Astrocyte (in vitro differentiated cells and primary cell): ENCODE data around the gene XXYLT1. TPM values are rescaled to one million over a fixed set of nuclear protein-coding genes. Genes with fewer than 3 reads are reported as not detected.
A peak's percentile ranks its signal among the peaks of the same experiment; 100 is the strongest.

Experiments
- DNase-seq: peaks from one replicate; pipeline ENCODE4 v3.0.0-alpha.2; 2010; ENCODE audit warnings: low read depth
- FAIRE-seq: peaks from 2 replicates; lab custom pipeline; 2011; peaks lifted over from hg19 to GRCh38; lab: Jason Lieb, UNC
- H2AFZ ChIP-seq: 2 replicates; pipeline ENCODE4 v1.6.0; 2012; ENCODE audit warnings: low read depth, low read length, inconsistent platforms
- H3K27ac ChIP-seq: 2 replicates; pipeline ENCODE4 v1.5.1; 2011; ENCODE audit warnings: low read depth, low read length, inconsistent platforms
- H3K27me3 ChIP-seq: 2 replicates; pipeline ENCODE4 v1.6.0; 2011; ENCODE audit warnings: low read length, inconsistent platforms; ENCODE audit not compliant: insufficient read depth
- H3K36me3 ChIP-seq: 2 replicates; pipeline ENCODE4 v1.5.1; 2011; ENCODE audit warnings: low read length, inconsistent platforms; ENCODE audit not compliant: insufficient read depth
- H3K4me1 ChIP-seq: 2 replicates; pipeline ENCODE4 v1.5.1; 2011; ENCODE audit warnings: low read length, inconsistent platforms; ENCODE audit not compliant: insufficient read depth
- H3K4me2 ChIP-seq: 2 replicates; pipeline ENCODE4 v1.6.0; 2012; ENCODE audit warnings: low read length, inconsistent platforms
- H3K4me3 ChIP-seq: 2 replicates; pipeline ENCODE4 v1.5.1; 2011; ENCODE audit warnings: low read depth, mild to moderate bottlenecking, low read length, inconsistent platforms; ENCODE audit not compliant: insufficient read depth
- H3K79me2 ChIP-seq: 2 replicates; pipeline ENCODE4 v1.6.0; 2012; ENCODE audit warnings: mild to moderate bottlenecking, low read length, inconsistent platforms; ENCODE audit not compliant: insufficient read depth
- H3K9ac ChIP-seq: 2 replicates; pipeline ENCODE4 v1.6.0; 2012; ENCODE audit warnings: mild to moderate bottlenecking, low read length, inconsistent platforms
- H3K9me3 ChIP-seq: 2 replicates; pipeline ENCODE4 v1.5.1; 2012; ENCODE audit warnings: low read depth, mild to moderate bottlenecking, low read length, inconsistent platforms; ENCODE audit not compliant: insufficient read depth
- H4K20me1 ChIP-seq: 2 replicates; pipeline ENCODE4 v1.6.0; 2012; ENCODE audit warnings: low read length, inconsistent platforms; ENCODE audit not compliant: insufficient read depth
- H3K27ac Mint-ChIP-seq: one replicate; pipeline ENCODE4 v1.8.0; 2021; ENCODE audit warnings: mild to moderate bottlenecking, mixed read lengths; ENCODE audit not compliant: unreplicated experiment
- H3K27me3 Mint-ChIP-seq: one replicate; pipeline ENCODE4 v1.8.0; 2021; ENCODE audit warnings: low read depth, mixed read lengths; ENCODE audit not compliant: unreplicated experiment
- H3K36me3 Mint-ChIP-seq: one replicate; pipeline ENCODE4 v1.8.0; 2021; ENCODE audit warnings: low read depth, mixed read lengths; ENCODE audit not compliant: unreplicated experiment
- H3K4me1 Mint-ChIP-seq: one replicate; pipeline ENCODE4 v1.8.0; 2021; ENCODE audit warnings: low read depth, mixed read lengths; ENCODE audit not compliant: unreplicated experiment
- H3K4me3 Mint-ChIP-seq: one replicate; pipeline ENCODE4 v1.8.0; 2021; ENCODE audit warnings: mild to moderate bottlenecking, moderate library complexity, mixed read lengths; ENCODE audit not compliant: unreplicated experiment
- H3K9me3 Mint-ChIP-seq: one replicate; pipeline ENCODE4 v1.8.0; 2021; ENCODE audit warnings: mild to moderate bottlenecking, mixed read lengths; ENCODE audit not compliant: unreplicated experiment
- CTCF ChIP-seq: IDR thresholded peaks from 2 replicates; pipeline ENCODE4 v1.5.1; 2011; ENCODE audit warnings: low read depth, mild to moderate bottlenecking, inconsistent platforms, low read length, moderate library complexity; ENCODE audit not compliant: insufficient read depth
- EZH2 ChIP-seq: IDR thresholded peaks from 2 replicates; pipeline ENCODE4 v1.6.1; 2012; ENCODE audit warnings: mild to moderate bottlenecking, low read length, inconsistent platforms; ENCODE audit not compliant: insufficient read depth
- total RNA-seq: library from RNA; stranded (reverse); gene quantifications from 2 replicates; pipeline ENCODE4 v1.2.1, GENCODE V29; 2021

The XXYLT1 gene
- total RNA-seq, 1 donor from 2014 or later = 26.2 TPM

GRCh38 chr3:195204360-195205163, 66.4 kb downstream of the XXYLT1 start:
- peaks cover 26% of the 10 kb centered on the region for H3K79me2 ChIP-seq
- Mint-ChIP-seq H3K4me3 (peak overlapping the region; percentile 46), H3K27ac (peak overlapping the region; percentile 90), H3K4me1 (peaks cover 32% of the 10 kb centered on the region), H3K36me3 (peaks cover 2% of the 10 kb centered on the region), H3K9me3 (no peaks in the 10 kb centered on the region), H3K27me3 (no peaks in the 10 kb centered on the region)
- H2AFZ ChIP-seq = no peak overlapping the region
- H3K27ac ChIP-seq = peak overlapping the region; percentile 77
- TF ChIP-seq EZH2 = no peak
- TF ChIP-seq CTCF = no peak
- no peaks in the 10 kb centered on the region for H4K20me1 ChIP-seq
- H3K9ac ChIP-seq = peak overlapping the region; percentile 39
- peaks cover 50% of the 10 kb centered on the region for H3K4me1 ChIP-seq
- peak overlapping the region; percentile 78 for H3K4me2 ChIP-seq
- DNase-seq (peak; percentile 70), FAIRE-seq (no peak)
- no peaks in the 10 kb centered on the region for H3K27me3 ChIP-seq
- H3K36me3 ChIP-seq = no peaks in the 10 kb centered on the region
- H3K4me3 ChIP-seq = no peak overlapping the region
- no peaks in the 10 kb centered on the region for H3K9me3 ChIP-seq

GRCh38 chr3:195203606-195204005, 67.4 kb downstream of the XXYLT1 start:
- H3K27ac ChIP-seq = peak overlapping the region; percentile 14
- no peaks in the 10 kb centered on the region for H4K20me1 ChIP-seq
- no peak overlapping the region for H3K9ac ChIP-seq
- FAIRE-seq (no peak), DNase-seq (no peak)
- Mint-ChIP-seq H3K27me3 (no peaks in the 10 kb centered on the region), H3K9me3 (no peaks in the 10 kb centered on the region), H3K36me3 (peaks cover 2% of the 10 kb centered on the region), H3K4me1 (peaks cover 28% of the 10 kb centered on the region), H3K27ac (no peak overlapping the region), H3K4me3 (no peak overlapping the region)
- H3K27me3 ChIP-seq = no peaks in the 10 kb centered on the region
- no peaks in the 10 kb centered on the region for H3K36me3 ChIP-seq
- peaks cover 42% of the 10 kb centered on the region for H3K4me1 ChIP-seq
- H3K4me2 ChIP-seq = no peak overlapping the region
- H3K79me2 ChIP-seq = peaks cover 17% of the 10 kb centered on the region
- no peaks in the 10 kb centered on the region for H3K9me3 ChIP-seq
- no peak overlapping the region for H3K4me3 ChIP-seq
- no peak overlapping the region for H2AFZ ChIP-seq
- TF ChIP-seq EZH2 = no peak
- no peak for TF ChIP-seq CTCF

GRCh38 chr3:195201295-195201694, 69.7 kb downstream of the XXYLT1 start:
- H4K20me1 ChIP-seq = no peaks in the 10 kb centered on the region
- peaks cover 2% of the 10 kb centered on the region for H3K36me3 Mint-ChIP-seq
- no peak overlapping the region for H3K4me3 ChIP-seq
- peaks cover 7% of the 10 kb centered on the region for H3K79me2 ChIP-seq
- no peak overlapping the region for H3K9ac ChIP-seq
- no peaks in the 10 kb centered on the region for H3K9me3 Mint-ChIP-seq
- H3K27me3 Mint-ChIP-seq = no peaks in the 10 kb centered on the region
- H3K4me1 ChIP-seq = peaks cover 51% of the 10 kb centered on the region
- no peaks in the 10 kb centered on the region for H3K27me3 ChIP-seq
- no peak for DNase-seq
- TF ChIP-seq EZH2 = no peak
- TF ChIP-seq CTCF = no peak
- no peaks in the 10 kb centered on the region for H3K9me3 ChIP-seq
- no peaks in the 10 kb centered on the region for H3K36me3 ChIP-seq
- no peak overlapping the region for H3K27ac Mint-ChIP-seq
- H2AFZ ChIP-seq = no peak overlapping the region
- no peak overlapping the region for H3K27ac ChIP-seq
- H3K4me3 Mint-ChIP-seq = no peak overlapping the region
- no peak for FAIRE-seq
- H3K4me1 Mint-ChIP-seq = peaks cover 42% of the 10 kb centered on the region
- H3K4me2 ChIP-seq = no peak overlapping the region
